IMR-90 (cell line): ENCODE measurements around the gene KCNH2.

Experiments used
- FOS ChIP-seq: fragments of 150-350 bp; IDR thresholded peaks from 2 replicates; pipeline ENCODE4 v1.6.1; 2016; ENCODE audit warnings: low read depth, low read length
- POLR2A ChIP-seq: IDR thresholded peaks from 2 replicates; pipeline ENCODE4 v1.6.1; 2012; ENCODE audit warnings: mild to moderate bottlenecking, low read depth, low read length
- TF ChIP-seq, protein P1 (sequence below): conservative IDR thresholded peaks from 2 replicates; pipeline ENCODE4 v1.5.1; 2012; ENCODE audit warnings: mild to moderate bottlenecking, low read depth, low read length, improper control_type of control experiment

DNA sequence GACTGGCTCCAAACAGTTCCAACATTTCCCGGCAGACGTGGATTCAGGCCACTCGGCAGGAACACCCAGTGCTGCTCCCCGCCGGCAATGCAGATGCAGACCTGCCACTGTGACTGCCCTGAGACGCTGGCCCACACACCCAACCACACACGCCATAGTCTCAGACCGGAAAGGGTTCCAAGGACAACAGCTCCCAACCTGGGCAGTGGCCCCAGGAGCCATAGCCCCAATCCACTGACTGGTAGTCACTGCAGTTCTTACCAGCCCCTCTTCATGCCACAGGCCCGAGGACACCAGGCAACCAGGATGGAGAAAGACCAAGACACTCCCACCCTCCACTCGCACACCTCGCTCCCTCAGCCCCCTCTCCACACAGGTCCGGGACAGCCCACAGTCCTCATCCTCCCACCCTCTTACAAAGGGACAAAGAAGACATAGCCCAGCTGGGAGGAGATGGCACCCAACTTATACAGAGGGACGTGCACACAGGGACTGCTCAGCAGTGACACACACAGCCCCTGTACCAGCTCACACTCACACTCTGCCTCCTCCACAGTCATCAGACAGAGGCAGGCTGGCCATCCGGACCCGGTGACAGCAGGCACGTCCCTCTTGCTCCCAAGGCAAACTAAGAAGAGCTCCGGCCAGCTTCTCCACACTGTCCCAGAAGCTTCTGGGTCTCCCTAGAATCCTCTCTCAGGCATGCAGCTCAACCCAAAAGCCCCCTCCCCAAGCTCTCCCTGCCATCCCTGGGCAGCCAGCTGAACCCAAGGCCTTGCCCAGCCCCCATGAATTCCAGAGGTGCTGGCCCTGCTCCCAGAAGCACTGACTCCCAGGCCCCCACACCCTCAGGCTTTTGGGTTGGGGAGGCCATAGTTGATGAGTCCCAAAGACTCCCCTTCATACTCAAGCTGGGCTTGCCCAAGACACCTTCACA is 24.8 kb downstream of the KCNH2 start:
- TF ChIP-seq FOS = no peak
- no peak for TF ChIP-seq POLR2A
- TF ChIP-seq, protein P1, sequence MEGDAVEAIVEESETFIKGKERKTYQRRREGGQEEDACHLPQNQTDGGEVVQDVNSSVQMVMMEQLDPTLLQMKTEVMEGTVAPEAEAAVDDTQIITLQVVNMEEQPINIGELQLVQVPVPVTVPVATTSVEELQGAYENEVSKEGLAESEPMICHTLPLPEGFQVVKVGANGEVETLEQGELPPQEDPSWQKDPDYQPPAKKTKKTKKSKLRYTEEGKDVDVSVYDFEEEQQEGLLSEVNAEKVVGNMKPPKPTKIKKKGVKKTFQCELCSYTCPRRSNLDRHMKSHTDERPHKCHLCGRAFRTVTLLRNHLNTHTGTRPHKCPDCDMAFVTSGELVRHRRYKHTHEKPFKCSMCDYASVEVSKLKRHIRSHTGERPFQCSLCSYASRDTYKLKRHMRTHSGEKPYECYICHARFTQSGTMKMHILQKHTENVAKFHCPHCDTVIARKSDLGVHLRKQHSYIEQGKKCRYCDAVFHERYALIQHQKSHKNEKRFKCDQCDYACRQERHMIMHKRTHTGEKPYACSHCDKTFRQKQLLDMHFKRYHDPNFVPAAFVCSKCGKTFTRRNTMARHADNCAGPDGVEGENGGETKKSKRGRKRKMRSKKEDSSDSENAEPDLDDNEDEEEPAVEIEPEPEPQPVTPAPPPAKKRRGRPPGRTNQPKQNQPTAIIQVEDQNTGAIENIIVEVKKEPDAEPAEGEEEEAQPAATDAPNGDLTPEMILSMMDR = no peak
